Activated CD4-positive, alpha-beta T cell treated with anti-CD3 and anti-CD28 coated beads, Interleukin-2, amount 50 U/mL, for 48 hours (primary cell): ENCODE results near the gene KIF27.
"Not testable (repeated sequence)": the region's sequence is repeated elsewhere in the genome, so short reads cannot be mapped to it uniquely, and the experiment has no call there.

ENCODE experiments used
- DNase-seq, 2 experiments: peaks; one replicate each; pipeline ENCODE4 v3.0.0-alpha.2; 2020

KIF27 gene

DNA sequence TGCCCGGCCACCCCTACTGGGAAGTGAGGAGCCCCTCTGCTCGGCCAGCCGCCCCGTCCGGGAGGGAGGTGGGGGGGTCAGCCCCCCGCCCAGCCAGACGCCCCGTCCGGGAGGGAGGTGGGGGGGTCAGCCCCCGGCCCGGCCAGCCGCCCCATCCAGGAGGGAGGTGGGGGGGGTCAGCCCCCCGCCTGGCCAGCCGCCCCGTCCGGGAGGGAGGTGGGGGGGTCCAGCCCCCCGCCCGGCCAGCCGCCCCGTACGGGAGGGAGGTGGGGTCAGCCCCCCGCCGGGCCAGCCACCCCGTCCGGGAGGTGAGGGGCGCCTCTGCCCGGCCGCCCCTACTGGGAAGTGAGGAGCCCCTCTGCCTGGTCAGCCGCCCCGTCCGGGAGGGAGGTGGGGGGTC lies 116.8 kb downstream of the KIF27 start:
- DNase-seq: not testable (repeated sequence)

DNA sequence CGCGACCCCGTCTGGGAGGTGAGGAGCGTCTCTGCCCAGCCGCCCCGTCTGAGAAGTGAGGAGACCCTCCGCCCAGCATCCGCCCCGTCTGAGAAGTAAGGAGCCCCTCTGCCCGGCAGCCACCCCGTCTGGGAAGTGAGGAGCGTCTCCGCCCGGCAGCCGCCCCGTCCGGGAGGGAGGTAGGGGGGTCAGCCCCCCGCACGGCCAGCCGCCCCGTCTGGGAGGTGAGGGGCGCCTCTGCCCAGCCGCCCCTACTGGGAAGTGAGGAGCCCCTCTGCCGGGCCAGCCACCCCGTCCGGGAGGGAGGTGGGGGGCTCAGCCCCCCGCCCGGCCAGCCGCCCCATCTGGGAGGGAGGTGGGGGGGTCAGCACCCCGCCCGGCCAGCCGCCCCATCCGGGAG lies 117.3 kb downstream of the KIF27 start:
- DNase-seq: not testable (repeated sequence)

GRCh38 chr9:83800236-83801033 lies 120.8 kb downstream of the KIF27 start:
- DNase-seq: no peak

- no peak for DNase-seq
Observed at GRCh38 chr9:83794051-83794450, 127.2 kb downstream of the KIF27 start.

GRCh38 chr9:83792746-83793145 lies 128.5 kb downstream of the KIF27 start:
- no peak for DNase-seq
